ENCODE results near the gene FMNL2. TPM values are rescaled to one million over a fixed set of nuclear protein-coding genes. Genes with fewer than 3 reads are reported as not detected.

FMNL2 gene
- total RNA-seq, 3 donors from 2014 or later (not counting 1 experiment from before 2014, with no cell fraction given) = 0.34 to 3.0 (median 0.78) TPM

- H3K27ac ChIP-seq (ENCODE audit: low read length) = no peak overlapping the region
- Mint-ChIP-seq H3K4me1 (no peaks in the 10 kb centered on the region), H3K36me3 (no peaks in the 10 kb centered on the region), H3K27ac (no peak overlapping the region), H3K27me3 (ENCODE audit: low read depth in 2 of 2) (peaks cover 3 to 11% of the 10 kb centered on the region in 2 donors), H3K9me3 (no peaks in the 10 kb centered on the region), H3K4me3 (no peak overlapping the region)
- H3K27me3 ChIP-seq (ENCODE audit: control insufficient read depth, insufficient read depth, low read length) = no peaks in the 10 kb centered on the region
- DNase-seq (no peak), ATAC-seq (no peak)
- H3K36me3 ChIP-seq (ENCODE audit: control insufficient read depth, insufficient read depth, low read length) = no peaks in the 10 kb centered on the region
- H3K4me3 ChIP-seq (ENCODE audit: low read length) = no peak overlapping the region
- H3K4me1 ChIP-seq (ENCODE audit: control insufficient read depth, insufficient read depth, low read length) = no peaks in the 10 kb centered on the region
- TF ChIP-seq CTCF (IDR thresholded peaks at IDR 0.05) = no peak
- no peaks in the 10 kb centered on the region for H3K9me3 ChIP-seq (ENCODE audit: control insufficient read depth, insufficient read depth, low read length)
- 86% methylated on average over 3 of the region's 3 CpGs for WGBS (ENCODE audit: insufficient coverage)
- intact Hi-C loops (cut with micrococcal nuclease) = no loop called here
These were observed 169.6 kb downstream of the FMNL2 start for GRCh38 chr2:152504618-152505017.

- Histone ChIP-seq H3K27me3 (ENCODE audit: control insufficient read depth, insufficient read depth, low read length) (no peaks in the 10 kb centered on the region), H3K4me1 (ENCODE audit: control insufficient read depth, insufficient read depth, low read length) (no peaks in the 10 kb centered on the region), H3K36me3 (ENCODE audit: control insufficient read depth, insufficient read depth, low read length) (no peaks in the 10 kb centered on the region), H3K4me3 (ENCODE audit: low read length) (no peak overlapping the region), H3K27ac (ENCODE audit: low read length) (no peak overlapping the region), H3K9me3 (ENCODE audit: control insufficient read depth, insufficient read depth, low read length) (no peaks in the 10 kb centered on the region)
- no peaks in the 10 kb centered on the region for H3K9me3 Mint-ChIP-seq
- no peak for ATAC-seq
- no peak overlapping the region for H3K4me3 Mint-ChIP-seq
- no peak overlapping the region for H3K27ac Mint-ChIP-seq
- TF ChIP-seq CTCF (IDR thresholded peaks at IDR 0.05) = no peak
- H3K4me1 Mint-ChIP-seq = no peaks in the 10 kb centered on the region
- 87% methylated on average over 9 of the region's 9 CpGs for WGBS (ENCODE audit: insufficient coverage)
- H3K36me3 Mint-ChIP-seq = no peaks in the 10 kb centered on the region
- intact Hi-C loops (cut with micrococcal nuclease) = no loop called here
- no peak for DNase-seq
- H3K27me3 Mint-ChIP-seq (ENCODE audit: low read depth in 2 of 2) = peaks cover 3 to 11% of the 10 kb centered on the region in 2 donors
These were observed 170.5 kb downstream of the FMNL2 start for GRCh38 chr2:152505495-152505906.

- no peak overlapping the region for H3K27ac ChIP-seq (ENCODE audit: low read length)
- ATAC-seq (no peak), DNase-seq (no peak)
- H3K36me3 ChIP-seq (ENCODE audit: control insufficient read depth, insufficient read depth, low read length) = no peaks in the 10 kb centered on the region
- 42% methylated on average over 2 of the region's 4 CpGs for WGBS (ENCODE audit: insufficient coverage)
- TF ChIP-seq CTCF (IDR thresholded peaks at IDR 0.05) = no peak
- Mint-ChIP-seq H3K27me3 (ENCODE audit: low read depth in 2 of 2) (peaks cover 3 to 10% of the 10 kb centered on the region in 2 donors), H3K4me3 (no peak overlapping the region), H3K4me1 (no peaks in the 10 kb centered on the region), H3K27ac (no peak overlapping the region), H3K9me3 (no peaks in the 10 kb centered on the region), H3K36me3 (no peaks in the 10 kb centered on the region)
- no peaks in the 10 kb centered on the region for H3K4me1 ChIP-seq (ENCODE audit: control insufficient read depth, insufficient read depth, low read length)
- H3K4me3 ChIP-seq (ENCODE audit: low read length) = no peak overlapping the region
- no peaks in the 10 kb centered on the region for H3K27me3 ChIP-seq (ENCODE audit: control insufficient read depth, insufficient read depth, low read length)
- no peaks in the 10 kb centered on the region for H3K9me3 ChIP-seq (ENCODE audit: control insufficient read depth, insufficient read depth, low read length)
- intact Hi-C loops (cut with micrococcal nuclease) = no loop called here
These were observed 171.9 kb downstream of the FMNL2 start for GRCh38 chr2:152506843-152507242.

GRCh38 chr2:152507907-152508306 is 172.9 kb downstream of the FMNL2 start:
- Histone ChIP-seq H3K36me3 (ENCODE audit: control insufficient read depth, insufficient read depth, low read length) (no peaks in the 10 kb centered on the region), H3K4me1 (ENCODE audit: control insufficient read depth, insufficient read depth, low read length) (no peaks in the 10 kb centered on the region), H3K4me3 (ENCODE audit: low read length) (no peak overlapping the region), H3K9me3 (ENCODE audit: control insufficient read depth, insufficient read depth, low read length) (no peaks in the 10 kb centered on the region), H3K27me3 (ENCODE audit: control insufficient read depth, insufficient read depth, low read length) (no peaks in the 10 kb centered on the region), H3K27ac (ENCODE audit: low read length) (no peak overlapping the region)
- WGBS (ENCODE audit: insufficient coverage) = 94% methylated on average over 6 of the region's 6 CpGs
- intact Hi-C loops (cut with micrococcal nuclease) = no loop called here
- TF ChIP-seq CTCF (IDR thresholded peaks at IDR 0.05) = no peak
- no peaks in the 10 kb centered on the region for H3K9me3 Mint-ChIP-seq
- no peak overlapping the region for H3K4me3 Mint-ChIP-seq
- no peak overlapping the region for H3K27ac Mint-ChIP-seq
- ATAC-seq = no peak
- H3K4me1 Mint-ChIP-seq = no peaks in the 10 kb centered on the region
- H3K27me3 Mint-ChIP-seq (ENCODE audit: low read depth in 2 of 2) = peaks cover 0 to 2% of the 10 kb centered on the region in 2 donors
- DNase-seq = no peak
- H3K36me3 Mint-ChIP-seq = no peaks in the 10 kb centered on the region

Measured in natural killer cell (primary cell).